Neural cell (in vitro differentiated cells): ENCODE data around the gene EPHA6.

Experiments
- CTCF ChIP-seq: fragments of 450-650 bp; IDR thresholded peaks from 2 replicates; pipeline ENCODE4 v1.5.1; 2014; ENCODE audit warnings: antibody characterized with exemption, mild to moderate bottlenecking, moderate library complexity; ENCODE audit not compliant: poor library complexity, severe bottlenecking
- EP300 ChIP-seq: fragments of 450-650 bp; conservative IDR thresholded peaks from 2 replicates; pipeline ENCODE4 v1.6.1; 2014; ENCODE audit warnings: antibody characterized with exemption, mild to moderate bottlenecking, moderate library complexity; ENCODE audit not compliant: poor library complexity, severe bottlenecking
- EZH2 ChIP-seq: fragments of 200-600, 300-800 bp; shearing (Covaris generic), sonication (generic); IDR thresholded peaks from 2 replicates; pipeline ENCODE4 v1.6.1; 2014; ENCODE audit warnings: antibody characterized with exemption, low read length, borderline replicate concordance, mild to moderate bottlenecking; ENCODE audit not compliant: insufficient read depth, poor library complexity, severe bottlenecking
- MXI1 ChIP-seq: fragments of 450-650 bp; conservative IDR thresholded peaks from 2 replicates; pipeline ENCODE4 v1.6.1; 2014; ENCODE audit warnings: antibody characterized with exemption, mild to moderate bottlenecking; ENCODE audit not compliant: poor library complexity, severe bottlenecking
- POLR2AphosphoS5 ChIP-seq: IDR thresholded peaks from 2 replicates; pipeline ENCODE4 v1.6.1; 2012
- RAD21 ChIP-seq: fragments of 450-650 bp; conservative IDR thresholded peaks from 2 replicates; pipeline ENCODE4 v1.6.1; 2014; ENCODE audit warnings: antibody characterized with exemption, mild to moderate bottlenecking, moderate library complexity
- REST ChIP-seq: IDR thresholded peaks from 2 replicates; pipeline ENCODE4 v1.6.1; 2012; ENCODE audit warnings: borderline replicate concordance
- SMC3 ChIP-seq: fragments of 450-650 bp; conservative IDR thresholded peaks from 2 replicates; pipeline ENCODE4 v1.6.1; 2014; ENCODE audit warnings: antibody characterized with exemption, mild to moderate bottlenecking, moderate library complexity; ENCODE audit not compliant: poor library complexity
- TAF1 ChIP-seq: IDR thresholded peaks from 2 replicates; pipeline ENCODE4 v1.6.1; 2012; ENCODE audit warnings: low read depth

GRCh38 chr3:97125902-97126499 is 311.6 kb downstream of the EPHA6 start:
- TF ChIP-seq CTCF (no peak), EZH2 (no peak), EP300 (no peak), REST (no peak), POLR2AphosphoS5 (no peak), MXI1 (no peak), TAF1 (no peak), RAD21 (no peak), SMC3 (no peak)
